Upper lobe of right lung (tissue), 1 donor: Measurements from ENCODE around the gene CACNA2D4. TPM values are rescaled to one million over a fixed set of nuclear protein-coding genes. Genes with fewer than 3 reads are reported as not detected.
A peak's percentile ranks its signal among the peaks of the same experiment; 100 is the strongest.

Experiments
- ATAC-seq: fragments of 200-7000 bp; cut with Tn5 transposase; one replicate; pipeline ENCODE4 v1.9.1; 2020; ENCODE audit warnings: mild to moderate bottlenecking, moderate library complexity
- DNase-seq: peaks from one replicate; pipeline ENCODE4 v3.0.0-alpha.2; 2020
- H3K27ac ChIP-seq: fragments of 200-600 bp; one replicate; pipeline ENCODE4 v1.8.0; 2022
- H3K27me3 ChIP-seq: fragments of 200-600 bp; one replicate; pipeline ENCODE4 v1.8.0; 2022; ENCODE audit warnings: mild to moderate bottlenecking
- H3K36me3 ChIP-seq: fragments of 200-600 bp; one replicate; pipeline ENCODE4 v1.8.0; 2022
- H3K4me1 ChIP-seq: fragments of 200-600 bp; one replicate; pipeline ENCODE4 v1.8.0; 2022
- H3K4me3 ChIP-seq: fragments of 200-600 bp; one replicate; pipeline ENCODE4 v1.8.0; 2022; ENCODE audit warnings: mild to moderate bottlenecking
- H3K9me3 ChIP-seq: fragments of 200-600 bp; one replicate; pipeline ENCODE4 v1.8.0; 2022
- intact Hi-C: fragments of 100-400 bp; cut with DNase I; formaldehyde crosslinking; loops from one replicate; pipeline ENCODE4 v1.11.0; 2022
- total RNA-seq: library from RNA; stranded (reverse); fragmentation: NEBNext Ultra II Directional; extraction: Animal tissue kit (Norgen Biotek cat#: 25700); gene quantifications from one replicate; pipeline ENCODE4 v1.2.1, GENCODE V29; 2021
- TF ChIP-seq, protein P1 (sequence below): fragments of 200-600 bp; IDR thresholded peaks from one replicate; pipeline ENCODE4 v1.8.0; 2022; ENCODE audit warnings: antibody characterized with exemption
- donor health status: DM: no; HTN: yes; CAD: no; lungs with severe emphysema.

Gene CACNA2D4
- total RNA-seq, 1 donor from 2014 or later = 5.5 TPM

- H3K9me3 ChIP-seq = no peaks in the 10 kb centered on the region
- H3K4me1 ChIP-seq = peaks cover 6% of the 10 kb centered on the region
- H3K27ac ChIP-seq = no peak overlapping the region
- no peak overlapping the region for H3K4me3 ChIP-seq
- no peak for ATAC-seq
- no peaks in the 10 kb centered on the region for H3K27me3 ChIP-seq
- intact Hi-C loops = loop anchor here (10.0 kb wide), 1 partner anchor 226 kb away; no protein-coding TSS in a partner anchor
- TF ChIP-seq, protein P1, sequence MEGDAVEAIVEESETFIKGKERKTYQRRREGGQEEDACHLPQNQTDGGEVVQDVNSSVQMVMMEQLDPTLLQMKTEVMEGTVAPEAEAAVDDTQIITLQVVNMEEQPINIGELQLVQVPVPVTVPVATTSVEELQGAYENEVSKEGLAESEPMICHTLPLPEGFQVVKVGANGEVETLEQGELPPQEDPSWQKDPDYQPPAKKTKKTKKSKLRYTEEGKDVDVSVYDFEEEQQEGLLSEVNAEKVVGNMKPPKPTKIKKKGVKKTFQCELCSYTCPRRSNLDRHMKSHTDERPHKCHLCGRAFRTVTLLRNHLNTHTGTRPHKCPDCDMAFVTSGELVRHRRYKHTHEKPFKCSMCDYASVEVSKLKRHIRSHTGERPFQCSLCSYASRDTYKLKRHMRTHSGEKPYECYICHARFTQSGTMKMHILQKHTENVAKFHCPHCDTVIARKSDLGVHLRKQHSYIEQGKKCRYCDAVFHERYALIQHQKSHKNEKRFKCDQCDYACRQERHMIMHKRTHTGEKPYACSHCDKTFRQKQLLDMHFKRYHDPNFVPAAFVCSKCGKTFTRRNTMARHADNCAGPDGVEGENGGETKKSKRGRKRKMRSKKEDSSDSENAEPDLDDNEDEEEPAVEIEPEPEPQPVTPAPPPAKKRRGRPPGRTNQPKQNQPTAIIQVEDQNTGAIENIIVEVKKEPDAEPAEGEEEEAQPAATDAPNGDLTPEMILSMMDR = no peak
- peak; percentile 60 for DNase-seq
- no peaks in the 10 kb centered on the region for H3K36me3 ChIP-seq
Observed at GRCh38 chr12:1808798-1809480, 109.5 kb downstream of the CACNA2D4 start.

- TF ChIP-seq, protein P1 = no peak
- Histone ChIP-seq H3K27ac (no peak overlapping the region), H3K27me3 (no peaks in the 10 kb centered on the region), H3K4me1 (peaks cover 6% of the 10 kb centered on the region), H3K36me3 (no peaks in the 10 kb centered on the region), H3K9me3 (no peaks in the 10 kb centered on the region), H3K4me3 (no peak overlapping the region)
- intact Hi-C loops = loop anchor here (10.0 kb wide), 1 partner anchor 227 kb away; no protein-coding TSS in a partner anchor
- ATAC-seq (no peak), DNase-seq (peak; percentile 53)
Observed at GRCh38 chr12:1808036-1808797, 110.2 kb downstream of the CACNA2D4 start.

GRCh38 chr12:1807087-1807860 is 111.2 kb downstream of the CACNA2D4 start:
- no peaks in the 10 kb centered on the region for H3K36me3 ChIP-seq
- no peak overlapping the region for H3K4me3 ChIP-seq
- H3K4me1 ChIP-seq = peaks cover 3% of the 10 kb centered on the region
- TF ChIP-seq, protein P1 = no peak
- ATAC-seq (no peak), DNase-seq (peak; percentile 51)
- intact Hi-C loops = loop anchor here (10.0 kb wide), 1 partner anchor 228 kb away; no protein-coding TSS in a partner anchor
- no peaks in the 10 kb centered on the region for H3K27me3 ChIP-seq
- H3K9me3 ChIP-seq = no peaks in the 10 kb centered on the region
- H3K27ac ChIP-seq = no peak overlapping the region

- intact Hi-C loops = loop anchor here (10.0 kb wide), 1 partner anchor 228 kb away; no protein-coding TSS in a partner anchor
- Histone ChIP-seq H3K4me1 (no peaks in the 10 kb centered on the region), H3K36me3 (no peaks in the 10 kb centered on the region), H3K27ac (no peak overlapping the region), H3K9me3 (no peaks in the 10 kb centered on the region), H3K4me3 (no peak overlapping the region), H3K27me3 (no peaks in the 10 kb centered on the region)
- ATAC-seq (no peak), DNase-seq (peak; percentile 45)
- TF ChIP-seq, protein P1 = no peak
Observed at GRCh38 chr12:1806301-1807086, 112.0 kb downstream of the CACNA2D4 start.
